ENCODE data around the gene C20orf141.

C20orf141 gene

DNA sequence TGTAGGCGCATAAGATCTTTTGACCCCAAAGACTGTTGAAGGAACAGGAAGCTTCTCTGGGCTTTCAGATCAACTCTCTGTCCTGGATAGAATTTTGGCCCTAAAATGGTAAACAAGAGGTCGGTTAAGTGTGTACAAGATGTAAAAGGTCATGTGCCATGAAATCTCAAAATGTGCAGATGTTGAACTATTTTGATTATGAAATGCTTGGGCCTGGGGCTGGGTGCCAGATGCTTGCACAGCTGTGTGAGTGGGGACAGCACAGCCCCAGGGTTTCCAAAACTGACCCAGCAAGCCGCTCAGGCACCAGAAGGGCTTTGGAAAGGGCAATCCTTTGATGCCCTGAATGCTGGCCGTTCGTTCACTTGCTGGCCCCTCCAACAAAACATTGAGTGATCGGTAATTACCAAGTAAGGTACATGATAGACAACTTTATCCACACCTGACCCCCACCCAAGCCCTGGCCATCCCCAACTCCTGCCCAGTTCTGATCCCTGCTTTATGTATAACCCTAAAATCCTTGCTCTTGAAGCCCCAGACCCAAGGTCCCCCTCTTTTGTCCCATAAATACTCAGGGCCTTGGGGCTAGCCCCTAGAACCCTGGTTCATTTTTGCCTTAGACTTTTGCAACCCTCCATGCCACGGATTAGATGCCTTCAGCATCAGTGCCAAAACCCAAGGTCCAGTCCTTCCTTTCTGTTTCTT is 3.3 kb downstream of the C20orf141 start:
- Histone ChIP-seq H3K27ac (ENCODE audit: low read depth, low read length, poor library complexity, severe bottlenecking) (no peak overlapping the region), H2AFZ (ENCODE audit: low read length) (no peak overlapping the region), H3K9me3 (ENCODE audit: low read length) (no peaks in the 10 kb centered on the region), H4K20me1 (ENCODE audit: insufficient read depth, low read length) (no peaks in the 10 kb centered on the region), H3F3A (ENCODE audit: insufficient read depth, low read length) (no peaks in the 10 kb centered on the region), H3K9me2 (ENCODE audit: low read depth, low read length) (no peaks in the 10 kb centered on the region), H3K4me2 (ENCODE audit: low read length) (no peak overlapping the region), H3K9ac (ENCODE audit: low read length) (no peak overlapping the region), H3K4me1 (ENCODE audit: insufficient read depth, low read length, severe bottlenecking) (no peaks in the 10 kb centered on the region), H3K27me3 (ENCODE audit: insufficient read depth, low read length) (0 out of 2 replicates have a peak, but pooled peaks cover 4% of the 10 kb centered on the region), H3K79me2 (ENCODE audit: insufficient read depth, low read length) (no peaks in the 10 kb centered on the region), H3K4me3 (ENCODE audit: low read depth, low read length, poor library complexity, severe bottlenecking) (no peak overlapping the region), H3K36me3 (ENCODE audit: insufficient read depth, low read length) (no peaks in the 10 kb centered on the region)
- no peak for TF ChIP-seq EZH2 (IDR thresholded peaks at IDR 0.05; ENCODE audit: borderline replicate concordance, low read length)
- TF ChIP-seq, protein P1, sequence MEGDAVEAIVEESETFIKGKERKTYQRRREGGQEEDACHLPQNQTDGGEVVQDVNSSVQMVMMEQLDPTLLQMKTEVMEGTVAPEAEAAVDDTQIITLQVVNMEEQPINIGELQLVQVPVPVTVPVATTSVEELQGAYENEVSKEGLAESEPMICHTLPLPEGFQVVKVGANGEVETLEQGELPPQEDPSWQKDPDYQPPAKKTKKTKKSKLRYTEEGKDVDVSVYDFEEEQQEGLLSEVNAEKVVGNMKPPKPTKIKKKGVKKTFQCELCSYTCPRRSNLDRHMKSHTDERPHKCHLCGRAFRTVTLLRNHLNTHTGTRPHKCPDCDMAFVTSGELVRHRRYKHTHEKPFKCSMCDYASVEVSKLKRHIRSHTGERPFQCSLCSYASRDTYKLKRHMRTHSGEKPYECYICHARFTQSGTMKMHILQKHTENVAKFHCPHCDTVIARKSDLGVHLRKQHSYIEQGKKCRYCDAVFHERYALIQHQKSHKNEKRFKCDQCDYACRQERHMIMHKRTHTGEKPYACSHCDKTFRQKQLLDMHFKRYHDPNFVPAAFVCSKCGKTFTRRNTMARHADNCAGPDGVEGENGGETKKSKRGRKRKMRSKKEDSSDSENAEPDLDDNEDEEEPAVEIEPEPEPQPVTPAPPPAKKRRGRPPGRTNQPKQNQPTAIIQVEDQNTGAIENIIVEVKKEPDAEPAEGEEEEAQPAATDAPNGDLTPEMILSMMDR (IDR thresholded peaks at IDR 0.05; ENCODE audit: low read length), result no peak

DNA sequence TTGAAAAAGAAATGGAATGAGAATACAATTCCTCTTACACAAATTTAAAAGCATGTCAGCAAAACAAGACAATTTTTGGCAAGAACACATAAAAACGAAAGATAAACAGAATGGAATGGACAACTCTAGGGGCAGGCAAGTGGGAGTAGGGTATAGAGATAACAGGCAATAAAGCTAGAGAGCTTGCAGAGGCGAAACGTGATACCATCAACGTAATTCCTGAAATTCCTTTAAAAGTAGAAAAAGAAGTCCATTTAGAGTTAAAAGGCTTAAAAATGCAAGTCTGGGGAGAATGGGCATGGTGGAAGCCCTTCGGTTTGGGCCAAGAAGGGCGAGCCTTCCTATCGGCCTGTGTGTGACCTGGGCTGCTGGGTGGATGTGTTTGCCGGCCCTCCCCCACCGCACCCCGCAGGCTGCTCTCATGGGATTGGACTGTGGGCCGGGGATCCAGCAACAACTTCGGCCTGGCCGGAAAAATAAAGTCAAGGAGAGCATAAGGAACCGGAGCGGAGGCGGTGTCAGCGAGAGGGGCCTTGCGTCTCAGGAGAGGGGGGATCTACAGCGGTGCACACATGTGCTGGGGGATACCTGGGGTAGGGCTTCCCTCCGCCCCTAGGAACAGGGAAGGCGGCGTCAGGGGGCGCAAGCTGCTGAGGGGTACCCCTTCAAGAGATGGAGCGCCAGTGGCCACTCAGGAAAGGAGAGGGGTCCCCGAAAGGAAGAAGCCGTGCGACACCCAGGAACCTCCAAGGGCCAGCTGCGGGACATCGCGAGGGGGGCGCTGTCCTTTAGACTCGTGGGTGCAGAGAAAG is 5.5 kb downstream of the C20orf141 start:
- H4K20me1 ChIP-seq (ENCODE audit: insufficient read depth, low read length), result no peaks in the 10 kb centered on the region
- no peaks in the 10 kb centered on the region for H3K4me1 ChIP-seq (ENCODE audit: insufficient read depth, low read length, severe bottlenecking)
- H3K9me2 ChIP-seq (ENCODE audit: low read depth, low read length), result no peaks in the 10 kb centered on the region
- no peak overlapping the region for H3K4me2 ChIP-seq (ENCODE audit: low read length)
- H3K9me3 ChIP-seq (ENCODE audit: low read length), result no peaks in the 10 kb centered on the region
- H3K79me2 ChIP-seq (ENCODE audit: insufficient read depth, low read length), result no peaks in the 10 kb centered on the region
- H3F3A ChIP-seq (ENCODE audit: insufficient read depth, low read length), result no peaks in the 10 kb centered on the region
- TF ChIP-seq, protein P1 (IDR thresholded peaks at IDR 0.05; ENCODE audit: low read length), result no peak
- TF ChIP-seq EZH2 (IDR thresholded peaks at IDR 0.05; ENCODE audit: borderline replicate concordance, low read length), result no peak
- 0 out of 2 replicates have a peak, but pooled peaks cover 4% of the 10 kb centered on the region for H3K27me3 ChIP-seq (ENCODE audit: insufficient read depth, low read length)
- H3K36me3 ChIP-seq (ENCODE audit: insufficient read depth, low read length), result no peaks in the 10 kb centered on the region
- no peak overlapping the region for H3K27ac ChIP-seq (ENCODE audit: low read depth, low read length, poor library complexity, severe bottlenecking)
- H2AFZ ChIP-seq (ENCODE audit: low read length), result no peak overlapping the region
- no peak overlapping the region for H3K4me3 ChIP-seq (ENCODE audit: low read depth, low read length, poor library complexity, severe bottlenecking)
- no peak overlapping the region for H3K9ac ChIP-seq (ENCODE audit: low read length)

DNA sequence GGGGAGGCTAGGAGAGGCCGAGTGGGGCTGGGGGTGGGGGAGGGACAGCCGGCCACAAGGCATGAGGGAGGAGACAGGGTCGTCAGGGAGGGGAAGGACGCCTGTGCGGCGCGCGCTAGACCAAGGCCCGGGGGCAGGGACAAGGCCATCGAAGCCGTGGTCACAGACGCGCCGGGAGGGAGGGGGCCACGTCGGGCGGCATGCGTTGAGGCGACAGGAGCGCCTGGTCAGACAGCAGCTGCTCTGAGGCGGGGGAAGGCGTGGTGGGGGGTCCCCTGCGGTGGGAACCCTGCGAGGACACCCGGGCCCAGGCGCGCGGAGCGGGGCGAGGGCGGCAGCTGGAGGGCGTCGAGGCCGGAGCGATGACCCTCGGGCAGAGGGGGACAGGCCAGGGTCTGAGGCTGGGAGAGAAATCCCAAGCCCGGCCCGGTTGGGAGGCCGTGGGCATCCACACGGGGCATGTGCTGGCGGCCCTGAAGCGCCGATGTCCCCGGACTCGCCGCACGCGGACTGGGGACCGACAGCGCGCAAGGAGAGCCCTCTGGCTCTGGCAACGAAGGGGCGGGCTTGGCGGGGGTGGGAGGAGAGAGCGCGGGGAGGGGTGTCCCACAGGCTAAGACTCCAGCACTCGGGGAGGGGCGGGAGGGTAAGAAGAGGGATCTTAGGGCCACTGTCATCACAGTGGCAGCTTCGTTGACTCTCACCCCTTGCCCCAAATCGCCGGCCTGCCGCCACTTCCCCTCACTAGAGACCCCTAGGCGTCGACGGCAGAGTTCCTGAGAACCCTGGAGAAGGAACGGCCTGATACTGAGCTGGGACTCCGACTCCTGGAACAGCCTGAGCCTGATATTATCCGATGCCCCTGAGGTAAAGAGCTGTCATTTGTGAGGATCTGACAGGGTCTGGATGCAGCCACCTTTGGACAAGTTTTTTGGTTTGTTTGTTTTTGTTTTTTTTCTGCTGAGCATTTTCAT is 6.4 kb downstream of the C20orf141 start:
- no peak overlapping the region for H3K4me2 ChIP-seq (ENCODE audit: low read length)
- H3K4me1 ChIP-seq (ENCODE audit: insufficient read depth, low read length, severe bottlenecking), result no peaks in the 10 kb centered on the region
- H3K9ac ChIP-seq (ENCODE audit: low read length), result no peak overlapping the region
- H3K9me3 ChIP-seq (ENCODE audit: low read length), result no peaks in the 10 kb centered on the region
- H3F3A ChIP-seq (ENCODE audit: insufficient read depth, low read length), result no peaks in the 10 kb centered on the region
- H2AFZ ChIP-seq (ENCODE audit: low read length), result no peak overlapping the region
- no peaks in the 10 kb centered on the region for H4K20me1 ChIP-seq (ENCODE audit: insufficient read depth, low read length)
- TF ChIP-seq, protein P1 (IDR thresholded peaks at IDR 0.05; ENCODE audit: low read length), result no peak
- TF ChIP-seq EZH2 (IDR thresholded peaks at IDR 0.05; ENCODE audit: borderline replicate concordance, low read length), result no peak
- no peak overlapping the region for H3K27ac ChIP-seq (ENCODE audit: low read depth, low read length, poor library complexity, severe bottlenecking)
- H3K79me2 ChIP-seq (ENCODE audit: insufficient read depth, low read length), result no peaks in the 10 kb centered on the region
- no peak overlapping the region for H3K4me3 ChIP-seq (ENCODE audit: low read depth, low read length, poor library complexity, severe bottlenecking)
- H3K36me3 ChIP-seq (ENCODE audit: insufficient read depth, low read length), result no peaks in the 10 kb centered on the region
- H3K9me2 ChIP-seq (ENCODE audit: low read depth, low read length), result no peaks in the 10 kb centered on the region
- H3K27me3 ChIP-seq (ENCODE audit: insufficient read depth, low read length), result no peaks in the 10 kb centered on the region
